ENCODE data around the gene ENTPD6.

The ENTPD6 gene

GRCh38 chr20:25191051-25191450 is 4.5 kb upstream of the ENTPD6 start:
- no peak for DNase-seq

DNA sequence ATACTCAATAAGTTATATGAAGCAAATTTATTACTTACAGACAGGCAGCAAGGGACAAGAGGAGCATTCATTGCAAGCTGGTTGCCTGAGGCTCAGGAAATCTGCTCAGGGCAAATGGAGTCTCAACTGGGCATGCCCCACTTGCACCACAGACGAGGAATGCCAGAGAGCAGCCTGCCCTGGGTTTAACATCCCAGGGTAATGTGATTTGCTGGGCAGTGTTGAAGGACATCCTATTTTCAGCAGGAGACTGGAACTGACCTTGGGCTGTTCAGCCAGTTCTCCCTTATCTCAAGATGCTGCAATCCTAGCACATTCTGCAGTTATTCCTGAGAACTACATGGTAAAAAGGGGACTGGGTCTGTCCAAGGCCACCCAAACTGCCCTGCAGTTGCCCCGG is 3.8 kb upstream of the ENTPD6 start:
- DNase-seq = no peak

GRCh38 chr20:25193843-25194242 is 1.7 kb upstream of the ENTPD6 start:
- no peak for DNase-seq

GRCh38 chr20:25194333-25194972 is 1.1 kb upstream of the ENTPD6 start:
- DNase-seq = no peak

- no peak for DNase-seq
Measured at GRCh38 chr20:25195962-25196785, 662 bp downstream of the ENTPD6 start.

DNA sequence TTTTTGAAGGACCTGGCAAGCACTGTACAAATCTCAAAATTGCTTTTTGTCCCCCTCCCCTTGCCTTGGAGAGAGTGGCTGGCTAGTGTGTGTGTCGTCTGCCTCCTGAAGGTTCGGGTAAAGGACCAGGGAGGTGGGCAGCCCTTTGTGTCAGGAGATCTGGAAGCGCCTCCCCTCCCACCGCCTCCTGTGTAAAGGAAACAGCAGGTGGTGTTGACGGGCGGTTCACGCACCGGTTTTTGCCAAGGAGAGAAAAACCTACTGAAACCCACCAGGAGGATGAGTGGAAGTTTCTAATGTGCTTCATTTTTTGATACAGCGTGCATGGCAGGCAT is 1.2 kb downstream of the ENTPD6 start:
- no peak for DNase-seq

- DNase-seq = no peak
Measured at GRCh38 chr20:25197183-25197869, 1.8 kb downstream of the ENTPD6 start.

DNA sequence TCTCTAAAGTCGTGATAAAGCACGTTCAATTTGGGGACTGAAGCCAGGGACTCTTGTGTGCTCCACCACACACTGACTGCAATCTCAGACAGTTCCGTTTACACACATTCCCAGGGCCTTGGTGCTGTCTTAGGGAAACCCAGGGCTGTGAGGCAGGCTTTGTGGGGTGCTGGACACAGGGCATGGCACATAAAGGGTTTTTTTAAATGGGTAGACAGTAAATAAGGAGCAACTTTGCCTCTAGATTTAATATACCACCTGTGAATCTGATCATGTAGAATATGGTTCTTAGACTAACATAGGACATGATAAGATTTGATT is 2.3 kb downstream of the ENTPD6 start:
- DNase-seq = no peak

GRCh38 chr20:25198663-25199383 is 3.3 kb downstream of the ENTPD6 start:
- DNase-seq = no peak

GRCh38 chr20:25199473-25200260 is 4.2 kb downstream of the ENTPD6 start:
- DNase-seq = no peak

- no peak for DNase-seq
Measured at GRCh38 chr20:25203089-25203488, 7.6 kb downstream of the ENTPD6 start.

GRCh38 chr20:25203871-25204320 is 8.4 kb downstream of the ENTPD6 start:
- DNase-seq = no peak

- no peak for DNase-seq
Measured at GRCh38 chr20:25204550-25205276, 9.2 kb downstream of the ENTPD6 start.

- no peak for DNase-seq
Measured at GRCh38 chr20:25205277-25206062, 10.0 kb downstream of the ENTPD6 start.

DNA sequence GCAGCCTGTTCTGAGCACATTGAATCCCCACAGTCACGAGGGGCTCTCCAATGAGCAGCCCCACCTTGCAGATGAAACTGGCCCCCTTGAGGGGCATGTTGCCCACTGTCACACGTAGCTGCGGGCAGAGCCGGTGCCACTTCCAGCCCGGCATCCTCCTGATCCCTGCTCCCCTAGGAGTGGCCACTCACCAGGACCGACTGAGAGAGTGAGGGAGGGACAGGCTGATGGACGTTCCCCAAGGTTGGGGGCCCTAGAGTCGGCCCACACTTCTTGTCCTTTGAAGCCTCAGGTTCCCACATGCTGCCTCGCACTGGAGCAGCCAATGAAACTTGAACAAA is 10.5 kb downstream of the ENTPD6 start:
- DNase-seq = no peak

GRCh38 chr20:25206548-25206947 is 11.0 kb downstream of the ENTPD6 start:
- no peak for DNase-seq

- no peak for DNase-seq
Measured at GRCh38 chr20:25207149-25207959, 11.8 kb downstream of the ENTPD6 start.

- DNase-seq = no peak
Measured at GRCh38 chr20:25207960-25208534, 12.5 kb downstream of the ENTPD6 start.

DNA sequence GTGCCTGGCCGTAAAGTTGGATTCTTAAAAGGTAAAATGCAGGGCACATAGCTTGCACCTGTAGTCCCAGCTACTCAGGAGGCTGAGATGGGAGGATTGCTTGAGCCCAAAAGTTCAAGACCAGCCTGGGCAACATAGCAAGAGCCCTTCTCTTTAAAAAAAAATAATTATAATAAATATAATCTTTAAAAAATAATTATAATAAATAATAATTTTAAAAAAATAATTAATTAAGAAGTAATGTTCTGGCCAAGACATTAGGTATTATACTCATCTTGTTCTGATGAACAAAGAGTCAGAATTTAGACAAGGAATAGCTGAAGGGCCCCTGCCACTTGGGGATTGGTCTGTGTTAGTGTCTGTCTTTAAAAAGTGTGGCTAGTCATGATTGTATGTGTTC is 13.9 kb downstream of the ENTPD6 start:
- no peak for DNase-seq

GRCh38 chr20:25209911-25210310 is 14.4 kb downstream of the ENTPD6 start:
- DNase-seq = no peak
